C4-2B (cell line): ENCODE data around the gene PDE4D.

Experiments used
- CTCF ChIP-seq: fragments of 450-650 bp; conservative IDR thresholded peaks from 2 replicates; pipeline ENCODE4 v1.5.1; 2017; ENCODE audit warnings: mild to moderate bottlenecking
- ZFX ChIP-seq: fragments of 450-650 bp; IDR thresholded peaks from 2 replicates; pipeline ENCODE4 v1.6.1; 2017

- no peak for TF ChIP-seq CTCF
- no peak for TF ChIP-seq ZFX
Observed at GRCh38 chr5:59838067-59838466, 55.5 kb downstream of the PDE4D start.
